Spleen (tissue), 7 donors: Measurements from ENCODE around the gene FBXW7.

Experiments used
- POLR2A ChIP-seq, 3 donors: fragments of 450-650 bp; IDR thresholded peaks; one replicate each; pipeline ENCODE4 v1.5.1; 2017; ENCODE audit warnings: antibody characterized with exemption in 3 of 3, mild to moderate bottlenecking in 1 of 3
- POLR2AphosphoS5 ChIP-seq, 3 donors: sonication (generic); formaldehyde crosslinking; IDR thresholded peaks; one replicate each; pipeline ENCODE4 v1.5.1; 2017; ENCODE audit warnings: antibody characterized with exemption in 3 of 3
- TF ChIP-seq, protein P1 (sequence below), 11 experiments: fragments of 200-600 bp in 7 of 11; fragments of 450-650 bp in 4 of 11; sonication (generic) in 4 of 11; IDR thresholded peaks in 8 of 11; conservative IDR thresholded peaks in 3 of 11; 1 replicate in 7 of 11; 2 replicates in 4 of 11; pipeline versions ENCODE4 v1.4.0 to v1.8.0; 2016 to 2021; ENCODE audit warnings: antibody characterized with exemption in 11 of 11, inconsistent platforms in 4 of 11, mild to moderate bottlenecking in 1 of 11
- donor health status: DM: no; HTN: no; CAD: no; lungs with moderate emphysema.
- donor health status: DM: no; HTN: no; CAD: no.
- donor health status: DM: no; HTN: no; CAD: no.

- TF ChIP-seq, protein P1, sequence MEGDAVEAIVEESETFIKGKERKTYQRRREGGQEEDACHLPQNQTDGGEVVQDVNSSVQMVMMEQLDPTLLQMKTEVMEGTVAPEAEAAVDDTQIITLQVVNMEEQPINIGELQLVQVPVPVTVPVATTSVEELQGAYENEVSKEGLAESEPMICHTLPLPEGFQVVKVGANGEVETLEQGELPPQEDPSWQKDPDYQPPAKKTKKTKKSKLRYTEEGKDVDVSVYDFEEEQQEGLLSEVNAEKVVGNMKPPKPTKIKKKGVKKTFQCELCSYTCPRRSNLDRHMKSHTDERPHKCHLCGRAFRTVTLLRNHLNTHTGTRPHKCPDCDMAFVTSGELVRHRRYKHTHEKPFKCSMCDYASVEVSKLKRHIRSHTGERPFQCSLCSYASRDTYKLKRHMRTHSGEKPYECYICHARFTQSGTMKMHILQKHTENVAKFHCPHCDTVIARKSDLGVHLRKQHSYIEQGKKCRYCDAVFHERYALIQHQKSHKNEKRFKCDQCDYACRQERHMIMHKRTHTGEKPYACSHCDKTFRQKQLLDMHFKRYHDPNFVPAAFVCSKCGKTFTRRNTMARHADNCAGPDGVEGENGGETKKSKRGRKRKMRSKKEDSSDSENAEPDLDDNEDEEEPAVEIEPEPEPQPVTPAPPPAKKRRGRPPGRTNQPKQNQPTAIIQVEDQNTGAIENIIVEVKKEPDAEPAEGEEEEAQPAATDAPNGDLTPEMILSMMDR (IDR thresholded peaks at IDR 0.05 in 8 of 11, conservative IDR thresholded peaks at IDR 0.05 in 3 of 11) = no peak
- TF ChIP-seq POLR2A (IDR thresholded peaks at IDR 0.05) (no peak), POLR2AphosphoS5 (IDR thresholded peaks at IDR 0.05) (no peak)
These were observed 257.2 kb downstream of the FBXW7 start for GRCh38 chr4:152278505-152279233.
